GM04504 (cell line): ENCODE data around the gene CEP250.
"Not testable (repeated sequence)": the region's sequence is repeated elsewhere in the genome, so short reads cannot be mapped to it uniquely, and the experiment has no call there.

Source experiments
- DNase-seq: peaks from one replicate; pipeline ENCODE4 v3.0.0-alpha.2; 2012; ENCODE audit warnings: low read depth

Gene CEP250

DNA sequence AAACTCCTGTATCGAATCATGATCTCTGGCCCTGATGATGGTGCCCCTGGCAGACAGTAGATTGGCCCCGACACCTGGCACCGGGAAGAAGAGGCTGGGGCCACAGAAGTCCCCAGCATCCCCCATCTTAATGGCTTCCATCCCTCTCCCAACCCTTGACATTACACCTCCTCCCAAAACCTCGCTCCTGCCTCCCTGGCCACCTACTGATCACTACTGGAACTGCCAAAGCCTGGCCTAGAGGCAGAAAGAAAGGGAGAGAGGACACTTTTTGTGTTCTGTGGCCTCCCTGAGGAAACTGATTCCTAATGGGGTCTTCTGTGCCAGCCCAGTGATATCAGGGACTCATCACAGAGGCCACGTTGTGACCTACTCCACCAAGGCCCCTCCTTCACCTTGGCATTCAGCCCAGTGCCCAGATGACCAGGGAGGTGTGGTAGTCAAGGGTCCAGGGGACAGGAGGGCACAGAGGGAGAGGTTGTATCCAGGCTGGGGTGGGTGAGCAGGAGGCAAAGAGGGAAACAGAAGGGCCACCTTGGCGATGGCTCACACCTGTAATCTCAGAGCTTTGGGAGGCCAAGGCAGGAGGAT, 68.0 kb downstream of the CEP250 start:
- no peak for DNase-seq

GRCh38 chr20:35525639-35526038, 70.2 kb downstream of the CEP250 start:
- no peak for DNase-seq

DNA sequence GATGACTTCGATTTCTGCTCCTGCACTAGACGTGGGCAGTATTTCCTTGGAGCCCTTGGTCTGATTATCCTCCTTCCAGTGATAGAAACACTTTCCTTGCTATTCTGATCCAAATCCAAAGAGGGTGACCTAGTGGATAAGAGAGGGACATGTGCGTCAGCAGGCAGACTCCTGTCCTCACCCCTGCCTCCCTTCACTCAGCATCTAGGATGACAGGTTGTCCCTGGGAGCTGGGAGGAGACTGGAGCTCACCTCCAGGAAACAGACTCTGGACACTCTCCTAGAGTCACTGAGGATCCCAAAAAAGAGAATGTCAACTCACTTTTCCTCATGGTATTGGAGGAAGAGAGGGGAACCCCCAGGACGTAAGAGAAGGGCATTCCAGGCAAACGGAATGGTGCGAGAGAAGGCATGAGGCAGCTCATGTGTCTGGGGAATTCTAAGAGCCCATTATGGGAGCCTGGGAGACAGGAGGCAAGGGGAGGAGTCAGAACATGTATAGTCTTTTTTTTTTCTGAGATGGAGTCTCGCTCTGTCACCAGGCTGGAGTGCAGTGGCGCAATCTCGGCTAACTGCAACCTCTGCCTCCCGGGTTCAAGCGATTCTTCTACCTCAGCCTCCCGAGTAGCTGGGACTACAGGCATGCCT, 71.8 kb downstream of the CEP250 start:
- no peak for DNase-seq

DNA sequence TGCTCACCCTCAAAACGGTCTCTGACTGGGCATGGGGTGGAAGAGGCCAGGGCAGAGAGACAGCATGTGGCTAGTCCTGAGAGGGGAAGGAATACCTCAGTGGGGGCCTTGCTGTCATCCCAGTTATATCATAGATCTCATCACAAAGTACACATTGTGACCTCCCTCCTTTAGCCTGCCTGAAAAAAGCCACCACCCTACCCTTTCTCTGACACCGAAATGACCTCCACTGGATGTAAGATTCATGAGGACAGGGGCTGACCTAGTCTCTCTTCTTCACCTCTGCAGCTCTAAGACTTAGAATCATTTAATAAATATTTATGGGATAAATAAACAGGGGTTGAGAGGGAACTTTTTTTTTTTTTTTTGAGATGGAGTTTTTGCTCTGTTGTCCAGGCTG, 74.2 kb downstream of the CEP250 start, which contains the start of gene C20orf173:
Gene C20orf173, minus strand, starts transcription at position 101 of the 400 bp plus-strand sequence. CDS start 279 bp downstream, outside the sequence.
- no peak for DNase-seq

DNA sequence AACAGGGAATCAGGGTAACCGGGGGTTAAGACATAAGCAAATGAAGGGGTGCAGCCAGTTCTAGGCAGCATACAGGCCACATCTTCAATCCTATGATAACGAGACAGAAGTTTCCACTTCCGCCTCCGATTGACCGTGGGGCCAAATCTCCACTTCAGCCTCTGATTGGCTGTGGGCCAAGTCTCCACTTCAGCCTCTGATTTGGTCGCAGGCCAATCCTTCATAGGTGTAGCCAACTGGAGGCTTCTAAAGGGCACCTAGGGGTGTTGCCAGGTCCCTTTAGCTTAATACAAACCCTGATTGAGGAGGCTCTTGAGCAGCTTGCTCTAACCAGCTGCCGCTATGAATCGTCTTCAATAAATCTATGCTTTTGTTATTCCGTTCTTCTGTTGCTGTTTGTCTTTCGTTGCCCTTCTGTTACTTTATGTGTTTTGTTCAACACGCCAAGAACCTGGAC, 84.4 kb downstream of the CEP250 start:
- no peak for DNase-seq

- DNase-seq = no peak
Observed at GRCh38 chr20:35541118-35541782, 85.9 kb downstream of the CEP250 start.

- DNase-seq = peak; percentile 86
Observed at GRCh38 chr20:35541783-35542662, 86.6 kb downstream of the CEP250 start, which contains the start of gene ERGIC3. TSS of gene ERGIC3 (plus strand) at chr20:35542078. CDS start at chr20:35542098, 20 bp downstream.

DNA sequence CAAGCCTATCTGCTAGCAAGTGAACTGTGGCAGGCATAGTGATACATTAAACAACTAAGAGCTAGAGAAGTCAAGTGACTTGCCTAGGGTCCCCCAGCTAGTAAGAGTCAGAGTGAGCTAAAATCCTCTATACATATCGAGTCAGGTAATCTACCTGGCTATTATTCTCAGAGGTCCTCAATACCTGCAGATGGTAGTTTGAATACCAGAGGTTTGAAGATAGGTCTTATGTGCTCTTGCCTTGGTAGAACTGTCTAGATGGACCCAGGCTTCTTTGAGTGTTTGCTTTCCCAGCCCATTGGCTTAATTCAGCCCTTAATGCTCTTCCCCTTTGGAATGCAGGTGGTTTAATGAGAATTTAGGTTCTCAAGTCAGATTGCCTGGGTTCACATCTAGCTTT, 87.6 kb downstream of the CEP250 start:
- DNase-seq = no peak

DNA sequence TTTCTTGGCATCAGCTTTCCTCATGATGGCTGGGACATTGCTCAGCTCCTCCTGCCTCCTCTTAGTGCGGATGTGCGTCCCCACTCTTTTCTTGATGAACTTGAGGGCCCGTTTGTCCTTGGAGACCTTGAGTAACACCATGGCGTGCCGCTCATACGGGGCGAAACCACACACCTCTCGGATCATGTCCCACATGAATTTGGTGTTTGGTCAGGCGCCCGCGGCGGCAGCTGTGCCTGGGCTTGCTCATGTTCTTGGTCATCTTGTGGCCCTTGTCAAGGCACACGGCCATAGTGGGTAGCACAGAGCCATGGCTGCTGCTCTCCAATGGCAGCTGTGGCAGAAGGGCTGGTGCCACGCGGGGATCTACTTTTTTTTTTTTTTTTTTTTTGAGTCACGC, 89.0 kb downstream of the CEP250 start:
- no peak for DNase-seq

DNA sequence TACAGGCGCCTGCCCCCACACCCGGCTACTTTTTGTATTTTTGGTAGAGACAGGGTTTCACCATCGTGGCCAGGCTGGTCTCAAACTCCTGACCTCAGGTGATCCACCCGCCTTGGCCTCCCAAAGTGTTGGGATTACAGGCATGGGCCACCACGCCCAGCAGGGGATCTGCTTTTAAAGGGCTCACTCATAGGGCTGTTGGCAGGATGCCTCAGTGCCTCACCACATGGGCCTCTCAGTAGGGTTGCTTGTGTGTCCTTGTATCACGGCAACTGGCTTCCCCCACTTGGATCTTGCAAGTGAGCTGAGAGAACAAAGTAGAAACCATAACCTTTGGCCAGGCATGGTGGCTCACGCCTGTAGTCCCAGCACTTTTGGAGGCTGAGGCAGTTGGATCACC, 89.5 kb downstream of the CEP250 start:
- peak; percentile 32 for DNase-seq

DNA sequence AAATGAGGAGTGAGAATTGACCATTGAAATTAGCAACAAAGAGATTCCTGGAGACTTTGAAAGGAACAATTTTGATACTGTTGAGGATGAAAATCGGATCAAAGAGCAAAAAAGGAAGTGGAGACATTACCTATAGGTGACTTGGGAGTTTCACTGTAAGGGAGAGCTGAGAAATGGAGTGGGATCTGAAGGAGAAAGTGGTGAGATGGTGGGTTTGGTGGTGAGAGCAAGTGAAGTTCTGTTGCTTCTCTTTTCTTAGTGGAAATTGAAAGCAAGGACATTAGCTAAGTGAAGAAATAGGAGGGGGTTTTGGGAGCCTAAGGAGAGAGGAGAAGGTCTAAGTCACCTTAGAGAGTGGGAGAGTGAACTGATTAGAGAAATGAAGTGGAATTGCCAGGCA, 90.7 kb downstream of the CEP250 start:
- no peak for DNase-seq

DNA sequence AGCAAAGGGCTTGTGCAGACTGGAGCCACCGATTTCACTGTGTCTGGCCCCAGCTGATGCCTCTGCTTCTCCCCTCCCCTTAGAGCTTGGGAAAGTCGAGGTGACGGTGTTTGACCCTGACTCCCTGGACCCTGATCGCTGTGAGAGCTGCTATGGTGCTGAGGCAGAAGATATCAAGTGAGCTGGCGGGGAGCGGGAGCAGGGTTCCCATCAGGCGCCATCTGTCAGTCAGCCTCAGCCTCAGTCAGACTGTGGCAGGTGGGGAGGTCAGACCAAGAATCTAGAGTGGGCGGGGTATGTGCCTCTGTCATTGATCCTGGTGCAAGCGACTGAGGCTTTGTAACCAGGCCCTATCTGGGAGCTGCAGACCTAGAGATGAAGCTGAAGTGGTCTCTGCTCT, 91.9 kb downstream of the CEP250 start:
- DNase-seq = no peak

GRCh38 chr20:35551503-35551902, 96.1 kb downstream of the CEP250 start:
- DNase-seq = no peak

DNA sequence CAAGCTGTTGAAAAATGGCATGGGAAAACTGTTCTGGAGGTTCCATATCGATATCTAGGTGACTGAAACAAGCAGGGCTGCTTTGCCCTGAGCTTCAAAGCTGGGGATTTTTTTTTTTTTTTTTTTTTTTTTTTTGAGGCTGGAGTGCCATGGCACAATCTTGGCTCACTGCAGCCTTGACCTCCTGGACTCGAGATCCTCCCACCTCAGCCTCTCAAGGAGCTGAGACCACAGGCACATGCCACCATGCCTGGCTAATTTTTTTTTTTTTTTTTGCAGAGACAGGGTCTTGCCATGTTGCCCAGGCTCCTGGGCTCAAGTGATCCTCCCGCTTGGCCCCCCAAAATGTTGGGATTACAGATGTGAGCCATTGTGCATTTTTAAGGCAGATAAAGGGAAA, 97.5 kb downstream of the CEP250 start:
- no peak for DNase-seq

DNA sequence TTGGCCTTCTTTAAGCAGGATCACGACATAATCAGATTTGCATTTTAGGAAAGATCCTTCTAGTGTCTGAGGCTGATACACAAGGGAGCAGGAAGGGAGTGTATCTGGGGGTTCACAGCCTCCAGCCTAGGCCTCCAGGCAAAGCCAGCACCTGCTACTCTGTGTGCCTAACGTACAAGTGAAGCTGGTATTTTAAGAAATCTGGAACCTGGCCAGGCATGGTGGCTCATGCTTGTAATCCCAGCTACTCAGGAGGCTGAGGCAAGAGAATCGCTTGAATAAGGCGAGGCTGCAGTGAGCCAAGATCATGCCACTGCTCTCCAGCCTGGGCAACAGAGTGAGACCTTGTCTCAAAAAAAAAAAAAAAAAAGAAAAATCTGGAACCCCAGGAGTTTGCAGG, 100.1 kb downstream of the CEP250 start:
- not testable (repeated sequence) for DNase-seq

- no peak for DNase-seq
Observed at GRCh38 chr20:35555951-35556645, 100.7 kb downstream of the CEP250 start.

DNA sequence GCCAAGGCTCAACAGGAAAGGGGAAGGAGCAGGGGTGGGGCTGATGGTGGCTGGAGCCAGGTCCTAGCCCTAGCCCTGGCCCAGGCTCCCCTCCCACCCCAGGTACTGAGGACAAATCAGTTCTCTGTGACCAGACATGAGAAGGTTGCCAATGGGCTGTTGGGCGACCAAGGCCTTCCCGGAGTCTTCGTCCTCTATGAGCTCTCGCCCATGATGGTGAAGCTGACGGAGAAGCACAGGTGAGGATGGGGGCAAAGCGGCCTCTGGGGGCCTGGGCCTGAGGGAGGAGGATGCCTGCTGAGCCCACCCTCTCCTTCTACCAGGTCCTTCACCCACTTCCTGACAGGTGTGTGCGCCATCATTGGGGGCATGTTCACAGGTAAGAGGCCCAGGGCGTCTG, 101.5 kb downstream of the CEP250 start:
- no peak for DNase-seq

DNA sequence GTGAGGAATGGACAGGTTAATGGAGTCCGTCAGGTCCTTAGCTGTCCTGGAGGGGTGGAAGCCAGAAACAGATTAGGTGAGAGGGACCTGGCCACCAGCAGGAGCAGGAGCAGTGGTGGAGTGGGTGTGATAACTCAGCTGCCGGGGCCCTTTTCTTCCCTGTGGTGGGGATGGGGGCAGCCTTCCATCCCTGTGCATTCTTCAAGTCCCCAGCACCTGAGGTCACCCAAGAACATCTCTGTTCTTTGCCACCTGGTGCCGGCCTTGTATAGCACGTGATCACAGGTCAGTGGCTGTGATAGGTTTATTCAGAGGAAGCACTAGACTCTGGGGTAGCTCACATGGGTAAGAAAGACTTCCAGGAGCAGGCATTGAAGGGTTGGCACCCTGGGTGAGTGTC, 103.1 kb downstream of the CEP250 start:
- no peak for DNase-seq

- no peak for DNase-seq
Observed at GRCh38 chr20:35559042-35559693, 103.8 kb downstream of the CEP250 start.

DNA sequence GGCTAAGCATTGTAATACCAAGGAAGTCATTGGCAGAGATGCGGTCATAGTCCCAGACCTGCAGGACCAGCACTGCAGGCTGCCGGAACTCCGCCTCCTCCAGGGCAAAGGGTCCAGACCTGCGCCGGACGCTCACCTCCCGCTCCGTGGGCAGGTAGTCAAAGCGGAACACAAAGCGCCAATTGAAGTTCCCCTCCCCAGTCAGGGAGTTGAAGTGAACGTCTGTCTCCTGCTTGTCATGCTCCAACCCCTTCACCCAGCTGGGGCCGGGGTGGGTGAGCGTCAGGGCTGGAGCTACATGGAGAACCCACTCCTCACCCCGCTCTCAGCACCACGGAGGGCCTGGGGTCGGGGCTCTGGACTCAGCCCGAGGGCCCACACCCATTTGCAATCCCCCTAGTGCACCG, 104.7 kb downstream of the CEP250 start:
- no peak for DNase-seq

GRCh38 chr20:35560541-35560940, 105.1 kb downstream of the CEP250 start:
- DNase-seq = no peak
